GM06990 (cell line): ENCODE measurements around the gene AKAP13.

Experiments used
- DNase-seq: peaks from one replicate; pipeline ENCODE4 v3.0.0-alpha.2; 2011; ENCODE audit not compliant: insufficient read length; ENCODE audit errors: extremely low read depth
- H3K27me3 ChIP-seq: replicated peaks from 2 replicates; pipeline ENCODE4 v1.6.0; 2011; ENCODE audit warnings: low read length; ENCODE audit not compliant: control insufficient read depth, insufficient read depth
- H3K36me3 ChIP-seq: 2 replicates; pipeline ENCODE4 v1.5.1; 2011; ENCODE audit warnings: low read length; ENCODE audit not compliant: control insufficient read depth, insufficient read depth
- H3K4me3 ChIP-seq: replicated peaks from 2 replicates; pipeline ENCODE4 v1.5.1; 2011; ENCODE audit warnings: low read depth, mild to moderate bottlenecking, control low read depth, low read length
- TF ChIP-seq, protein P1 (sequence below): IDR thresholded peaks from 2 replicates; pipeline ENCODE4 v1.5.1; 2011; ENCODE audit warnings: low read length, control low read depth, mild to moderate bottlenecking, inconsistent platforms; ENCODE audit not compliant: insufficient read depth, poor library complexity, severe bottlenecking

Gene AKAP13

DNA sequence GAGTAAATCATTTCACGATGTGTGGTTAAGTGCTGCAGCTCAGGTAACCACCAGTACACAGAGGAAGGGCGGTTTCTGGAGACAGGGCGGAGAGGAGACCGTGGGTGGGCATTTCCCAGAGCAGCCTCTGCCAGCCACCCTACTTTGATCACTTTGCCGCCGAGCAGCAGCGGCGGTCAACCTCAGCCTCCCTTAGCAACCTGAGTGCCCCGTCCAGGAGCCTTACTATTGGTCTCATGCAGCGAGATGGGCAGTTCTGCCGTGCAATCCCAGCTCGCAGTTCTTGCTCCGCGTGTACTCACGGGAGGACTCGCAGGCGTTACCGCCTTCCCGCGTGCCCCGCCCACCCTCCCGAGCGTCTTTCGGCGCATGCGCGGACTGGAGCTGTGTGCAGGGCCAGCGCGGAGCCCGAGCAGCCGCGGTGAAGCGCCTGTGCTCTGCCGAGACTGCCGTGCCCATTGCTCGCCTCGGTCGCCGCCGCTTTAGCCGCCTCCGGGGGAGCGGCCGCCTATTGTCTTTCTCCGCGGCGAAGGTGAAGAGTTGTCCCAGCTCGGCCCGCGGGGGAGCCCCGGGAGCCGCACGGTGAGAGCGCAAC is at the start of gene AKAP13:
TSS of gene AKAP13 (plus strand) at position 387 of the 595 bp plus-strand sequence. CDS start 105,118 bp downstream, outside the sequence.
- DNase-seq: peak; percentile 94
- TF ChIP-seq, protein P1, sequence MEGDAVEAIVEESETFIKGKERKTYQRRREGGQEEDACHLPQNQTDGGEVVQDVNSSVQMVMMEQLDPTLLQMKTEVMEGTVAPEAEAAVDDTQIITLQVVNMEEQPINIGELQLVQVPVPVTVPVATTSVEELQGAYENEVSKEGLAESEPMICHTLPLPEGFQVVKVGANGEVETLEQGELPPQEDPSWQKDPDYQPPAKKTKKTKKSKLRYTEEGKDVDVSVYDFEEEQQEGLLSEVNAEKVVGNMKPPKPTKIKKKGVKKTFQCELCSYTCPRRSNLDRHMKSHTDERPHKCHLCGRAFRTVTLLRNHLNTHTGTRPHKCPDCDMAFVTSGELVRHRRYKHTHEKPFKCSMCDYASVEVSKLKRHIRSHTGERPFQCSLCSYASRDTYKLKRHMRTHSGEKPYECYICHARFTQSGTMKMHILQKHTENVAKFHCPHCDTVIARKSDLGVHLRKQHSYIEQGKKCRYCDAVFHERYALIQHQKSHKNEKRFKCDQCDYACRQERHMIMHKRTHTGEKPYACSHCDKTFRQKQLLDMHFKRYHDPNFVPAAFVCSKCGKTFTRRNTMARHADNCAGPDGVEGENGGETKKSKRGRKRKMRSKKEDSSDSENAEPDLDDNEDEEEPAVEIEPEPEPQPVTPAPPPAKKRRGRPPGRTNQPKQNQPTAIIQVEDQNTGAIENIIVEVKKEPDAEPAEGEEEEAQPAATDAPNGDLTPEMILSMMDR: no peak
- no peaks in the 10 kb centered on the region for H3K27me3 ChIP-seq
- peak within 1 kb of the TSS; percentile 80 for H3K4me3 ChIP-seq
- H3K36me3 ChIP-seq: no peaks in the 10 kb centered on the region

GRCh38 chr15:85330901-85331588 is 49.4 kb upstream of the AKAP13 start:
- H3K36me3 ChIP-seq: no peaks in the 10 kb centered on the region
- peak overlapping the region; percentile 61 for H3K4me3 ChIP-seq
- TF ChIP-seq, protein P1: peak; percentile 99
- DNase-seq: peak; percentile 87
- H3K27me3 ChIP-seq: no peaks in the 10 kb centered on the region

- Histone ChIP-seq H3K4me3 (peak overlapping the region; percentile 26; the same call in 1 of the 2 replicates), H3K27me3 (no peaks in the 10 kb centered on the region), H3K36me3 (no peaks in the 10 kb centered on the region)
- no peak for DNase-seq
- TF ChIP-seq, protein P1: no peak
Measured at GRCh38 chr15:85331655-85332285, 48.6 kb upstream of the AKAP13 start.

DNA sequence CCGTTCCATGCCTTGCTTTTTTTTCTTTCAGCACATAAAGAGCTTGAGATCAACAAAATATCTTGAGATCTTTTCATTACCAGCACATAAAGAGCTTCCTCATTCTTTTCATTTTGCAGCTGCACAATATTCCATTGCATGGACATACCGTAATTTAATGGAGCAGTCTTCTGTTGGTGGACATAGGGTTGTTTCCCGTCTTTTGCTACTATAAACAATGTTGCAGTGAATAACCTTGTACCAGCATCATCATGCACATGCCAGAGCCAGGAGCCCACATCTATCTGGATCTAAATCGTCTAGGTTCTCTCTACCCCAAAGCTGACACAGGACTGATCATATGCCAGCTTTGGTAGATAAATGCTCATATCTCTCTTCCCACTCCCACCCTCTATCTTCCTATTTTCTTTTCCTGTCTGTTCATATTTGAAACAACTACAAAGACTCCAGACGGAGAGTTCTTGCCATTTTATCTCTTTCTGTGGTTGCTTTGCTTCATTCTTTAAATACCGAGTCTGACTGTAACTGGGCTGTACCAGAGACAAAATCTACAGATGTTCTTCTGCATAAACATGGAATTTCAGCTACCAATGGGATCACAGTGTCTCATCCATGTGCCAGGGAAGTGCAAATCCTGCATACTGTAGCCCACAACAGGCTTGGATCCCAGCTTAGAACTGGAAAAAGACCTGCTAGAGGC is 47.1 kb upstream of the AKAP13 start:
- Histone ChIP-seq H3K27me3 (no peaks in the 10 kb centered on the region), H3K36me3 (no peaks in the 10 kb centered on the region), H3K4me3 (no peak overlapping the region)
- no peak for DNase-seq
- TF ChIP-seq, protein P1: no peak

- Histone ChIP-seq H3K27me3 (no peaks in the 10 kb centered on the region), H3K4me3 (no peak overlapping the region), H3K36me3 (no peaks in the 10 kb centered on the region)
- TF ChIP-seq, protein P1: no peak
- DNase-seq: no peak
Measured at GRCh38 chr15:85334241-85334640, 46.2 kb upstream of the AKAP13 start.
